BJ (cell line): ENCODE results near the gene MUSK. TPM values are rescaled to one million over a fixed set of nuclear protein-coding genes. Genes with fewer than 3 reads are reported as not detected.
A peak's percentile ranks its signal among the peaks of the same experiment; 100 is the strongest.
"Not testable (repeated sequence)": the region's sequence is repeated elsewhere in the genome, so short reads cannot be mapped to it uniquely, and the experiment has no call there.

Experiments used
- CTCF ChIA-PET: fragments of 350-600 bp; formaldehyde crosslinking; extraction: SDS; loops from one replicate; lab custom pipeline; 2021; ENCODE audit warnings: antibody characterized with exemption, inconsistent platforms; lab: Yijun Ruan, JAX
- POLR2A ChIA-PET: fragments of 300-600 bp; sonication (Branson Sonifier 250); formaldehyde crosslinking; extraction: SDS; loops from one replicate; lab custom pipeline; 2021; ENCODE audit warnings: antibody characterized with exemption; lab: Charles Lee
- DNase-seq: peaks from one replicate; pipeline ENCODE4 v3.0.0-alpha.2; 2011; ENCODE audit warnings: low read depth
- H3K27me3 ChIP-seq: 2 replicates; pipeline ENCODE4 v1.6.0; 2011; ENCODE audit warnings: low read length; ENCODE audit not compliant: control insufficient read depth, insufficient read depth
- H3K36me3 ChIP-seq: 2 replicates; pipeline ENCODE4 v1.5.1; 2011; ENCODE audit warnings: low read length; ENCODE audit not compliant: control insufficient read depth, insufficient read depth
- H3K4me3 ChIP-seq: 2 replicates; pipeline ENCODE4 v1.5.1; 2011; ENCODE audit warnings: low read depth, mild to moderate bottlenecking, control low read depth, low read length
- polyA plus RNA-seq: library from polyadenylated mRNA; depleted of rRNA; stranded (reverse); fragments of >200 nt; gene quantifications from 2 replicates; pipeline ENCODE4 v1.2.3, GENCODE V29; 2011
- TF ChIP-seq, protein P1 (sequence below): IDR thresholded peaks from 2 replicates; pipeline ENCODE4 v1.5.1; 2011; ENCODE audit warnings: low read depth, mild to moderate bottlenecking, control low read depth, inconsistent platforms, low read length, moderate library complexity; ENCODE audit not compliant: insufficient read depth

The MUSK gene
- polyA plus RNA-seq, 1 experiment: 0.04 TPM

GRCh38 chr9:110825950-110826349 lies 157.4 kb downstream of the MUSK start:
- Histone ChIP-seq H3K27me3 (no peaks in the 10 kb centered on the region), H3K36me3 (no peaks in the 10 kb centered on the region), H3K4me3 (no peak overlapping the region)
- POLR2A ChIA-PET: no interaction called here
- CTCF ChIA-PET: no interaction called here
- DNase-seq: no peak
- TF ChIP-seq, protein P1, sequence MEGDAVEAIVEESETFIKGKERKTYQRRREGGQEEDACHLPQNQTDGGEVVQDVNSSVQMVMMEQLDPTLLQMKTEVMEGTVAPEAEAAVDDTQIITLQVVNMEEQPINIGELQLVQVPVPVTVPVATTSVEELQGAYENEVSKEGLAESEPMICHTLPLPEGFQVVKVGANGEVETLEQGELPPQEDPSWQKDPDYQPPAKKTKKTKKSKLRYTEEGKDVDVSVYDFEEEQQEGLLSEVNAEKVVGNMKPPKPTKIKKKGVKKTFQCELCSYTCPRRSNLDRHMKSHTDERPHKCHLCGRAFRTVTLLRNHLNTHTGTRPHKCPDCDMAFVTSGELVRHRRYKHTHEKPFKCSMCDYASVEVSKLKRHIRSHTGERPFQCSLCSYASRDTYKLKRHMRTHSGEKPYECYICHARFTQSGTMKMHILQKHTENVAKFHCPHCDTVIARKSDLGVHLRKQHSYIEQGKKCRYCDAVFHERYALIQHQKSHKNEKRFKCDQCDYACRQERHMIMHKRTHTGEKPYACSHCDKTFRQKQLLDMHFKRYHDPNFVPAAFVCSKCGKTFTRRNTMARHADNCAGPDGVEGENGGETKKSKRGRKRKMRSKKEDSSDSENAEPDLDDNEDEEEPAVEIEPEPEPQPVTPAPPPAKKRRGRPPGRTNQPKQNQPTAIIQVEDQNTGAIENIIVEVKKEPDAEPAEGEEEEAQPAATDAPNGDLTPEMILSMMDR: no peak

GRCh38 chr9:110826400-110826799 lies 157.8 kb downstream of the MUSK start:
- CTCF ChIA-PET, POLR2A ChIA-PET, H3K27me3 ChIP-seq, DNase-seq, H3K36me3 ChIP-seq, H3K4me3 ChIP-seq: not testable (repeated sequence)

DNA sequence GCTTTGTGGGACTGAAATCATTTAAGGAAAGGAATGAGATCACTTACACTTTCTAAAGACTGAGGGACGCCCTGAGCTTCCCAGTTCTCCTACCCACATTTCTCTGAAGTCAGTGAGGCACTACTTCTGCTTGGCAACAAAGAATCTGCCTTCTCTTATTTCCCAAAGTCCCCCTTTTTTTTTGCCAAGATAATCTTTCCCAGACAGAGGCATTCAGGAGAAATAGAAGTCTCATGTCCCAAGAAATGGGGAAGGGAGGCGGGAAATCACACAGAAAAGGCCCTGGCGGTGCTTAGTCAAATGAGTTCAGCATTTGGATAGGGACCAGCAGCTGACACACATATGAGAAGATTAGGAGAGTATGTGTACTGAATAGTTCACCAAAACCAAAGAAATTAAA lies 159.7 kb downstream of the MUSK start:
- ChIA-PET CTCF (interaction anchor here (0.6 to 1.4 kb wide), 2 partner anchors 9 to 27 kb away, joined by 3 to 6 read pairs; no protein-coding TSS in a partner anchor), POLR2A (no interaction called here)
- H3K4me3 ChIP-seq: no peak overlapping the region
- no peaks in the 10 kb centered on the region for H3K36me3 ChIP-seq
- TF ChIP-seq, protein P1: no peak
- no peak for DNase-seq
- H3K27me3 ChIP-seq: no peaks in the 10 kb centered on the region

DNA sequence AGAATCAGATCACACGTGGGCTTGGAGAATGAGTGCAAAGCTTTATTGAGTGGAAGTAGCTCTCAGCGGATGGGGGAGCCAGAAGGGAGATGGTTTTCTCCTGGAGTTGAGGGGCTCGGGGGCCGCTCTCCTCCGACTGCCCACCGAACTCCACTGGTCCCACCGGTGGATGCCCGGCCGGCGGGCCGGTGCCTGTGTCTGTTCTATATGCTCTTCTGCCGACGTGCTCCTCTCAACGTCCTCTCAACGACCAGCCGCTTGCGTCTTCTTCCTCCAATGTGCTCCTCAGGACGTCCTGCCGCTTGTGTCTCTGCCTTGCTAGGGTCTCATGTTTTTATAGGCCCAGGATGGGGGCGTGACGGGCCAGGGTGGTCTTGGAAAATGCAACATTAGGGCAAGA lies 161.9 kb downstream of the MUSK start:
- Histone ChIP-seq H3K36me3 (no peaks in the 10 kb centered on the region), H3K4me3 (no peak overlapping the region), H3K27me3 (no peaks in the 10 kb centered on the region)
- ChIA-PET POLR2A (no interaction called here), CTCF (interaction anchor here (0.8 kb wide), 1 partner anchor 54 kb away, joined by 3 read pairs; no protein-coding TSS in a partner anchor)
- TF ChIP-seq, protein P1: no peak
- no peak for DNase-seq

- ChIA-PET POLR2A (no interaction called here), CTCF (interaction anchor here (0.7 kb wide), 1 partner anchor 52 kb away, joined by 3 read pairs; no protein-coding TSS in a partner anchor)
- DNase-seq: no peak
- Histone ChIP-seq H3K4me3 (no peak overlapping the region), H3K36me3 (no peaks in the 10 kb centered on the region), H3K27me3 (no peaks in the 10 kb centered on the region)
- TF ChIP-seq, protein P1: no peak
Observed at GRCh38 chr9:110832926-110833325, 164.3 kb downstream of the MUSK start.

- TF ChIP-seq, protein P1: no peak
- peak; percentile 73 for DNase-seq
- POLR2A ChIA-PET: interaction anchor here (0.7 kb wide), 1 partner anchor 576 kb away, joined by 4 read pairs; no protein-coding TSS in a partner anchor
- no peaks in the 10 kb centered on the region for H3K36me3 ChIP-seq
- H3K27me3 ChIP-seq: no peaks in the 10 kb centered on the region
- no peak overlapping the region for H3K4me3 ChIP-seq
- CTCF ChIA-PET: interaction anchor here (0.7 kb wide), 1 partner anchor 12 kb away, joined by 3 read pairs; no protein-coding TSS in a partner anchor
Observed at GRCh38 chr9:110835404-110835803, 166.8 kb downstream of the MUSK start.
